Activated CD8-positive, alpha-beta memory T cell treated with anti-CD3 and anti-CD28 coated beads, Interleukin-2, amount 10 ng/mL, durations not matched to agents 7 days and 5 days (primary cell): ENCODE results near the gene DENND5B. TPM values are rescaled to one million over a fixed set of nuclear protein-coding genes. Genes with fewer than 3 reads are reported as not detected.

ENCODE experiments used
- ATAC-seq: fragments of 150-1000 bp; cut with Tn5 transposase; one replicate; pipeline ENCODE4 v1.10.0; 2021; ENCODE audit warnings: moderate library complexity
- CTCF ChIA-PET: fragments of 350-600 bp; sonication (Branson Sonifier 250); formaldehyde crosslinking; loops from one replicate; lab custom pipeline; 2021; ENCODE audit warnings: antibody characterized with exemption; lab: Charles Lee
- DNase-seq: peaks from one replicate; pipeline ENCODE4 v3.0.0-alpha.2; 2020
- H3K27ac Mint-ChIP-seq: one replicate; pipeline ENCODE4 v1.8.0; 2021; ENCODE audit warnings: mild to moderate bottlenecking, mixed read lengths
- H3K27me3 Mint-ChIP-seq: one replicate; pipeline ENCODE4 v1.8.0; 2021; ENCODE audit warnings: mixed read lengths
- H3K36me3 Mint-ChIP-seq: one replicate; pipeline ENCODE4 v1.8.0; 2021; ENCODE audit warnings: mild to moderate bottlenecking, mixed read lengths
- H3K4me1 Mint-ChIP-seq: one replicate; pipeline ENCODE4 v1.8.0; 2021; ENCODE audit warnings: mixed read lengths
- H3K4me3 Mint-ChIP-seq: one replicate; pipeline ENCODE4 v1.8.0; 2021; ENCODE audit warnings: mild to moderate bottlenecking, moderate library complexity, mixed read lengths
- H3K9me3 Mint-ChIP-seq: one replicate; pipeline ENCODE4 v1.8.0; 2022; ENCODE audit warnings: low read depth, mixed read lengths
- total RNA-seq, 2 experiments: library from RNA; stranded (reverse); gene quantifications; one replicate each; pipeline ENCODE4 v1.2.3, GENCODE V29; 2021

The DENND5B gene
- total RNA-seq, result under 1 TPM; 0.06 to 0.26 TPM

DNA sequence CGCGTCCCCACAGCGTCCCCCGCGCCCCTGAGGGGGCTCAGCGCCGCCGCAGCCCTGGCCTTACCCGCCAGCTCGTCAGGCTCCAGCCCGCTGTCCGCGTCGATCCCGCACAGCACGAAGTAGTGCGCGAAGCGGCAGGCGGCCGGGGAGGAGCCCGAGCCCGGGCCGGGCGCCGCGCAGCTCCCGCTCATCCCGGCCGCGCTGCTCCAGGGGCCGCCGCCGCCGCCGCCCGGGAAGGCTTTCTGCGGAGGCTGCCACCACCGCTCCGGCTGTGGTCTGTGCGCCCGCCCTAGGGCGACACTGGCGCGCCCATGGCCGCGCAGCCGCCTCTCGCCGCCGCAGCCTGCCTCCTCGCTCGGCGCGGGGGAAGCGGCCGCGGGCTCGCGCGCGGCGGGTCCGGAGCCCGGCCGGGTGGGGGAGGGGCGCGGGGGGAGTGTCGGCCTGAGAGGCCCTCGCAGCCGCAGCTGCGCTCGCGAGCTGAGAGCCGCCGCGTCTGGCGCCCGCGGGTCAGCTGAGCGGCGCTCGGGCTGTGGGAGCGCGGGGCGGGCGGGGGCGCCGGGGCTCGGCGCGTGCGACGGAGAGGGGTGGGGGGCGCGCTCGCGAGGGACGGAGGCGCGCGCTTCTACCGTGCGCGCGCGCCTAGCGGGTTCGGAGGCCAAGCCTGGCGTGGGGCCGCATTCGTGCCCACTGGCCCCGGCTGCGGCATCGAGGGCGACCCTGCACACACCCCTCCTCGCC is at the start of gene DENND5B:
DENND5B (minus strand) TSS at position 495 of the 738 bp plus-strand sequence; CDS start at position 191, 304 bp downstream.
- no peak for DNase-seq
- Mint-ChIP-seq H3K27me3 (peaks cover 53% of the 10 kb centered on the region), H3K9me3 (no peaks in the 10 kb centered on the region), H3K27ac (no peak within 1 kb of the TSS), H3K36me3 (no peaks in the 10 kb centered on the region), H3K4me1 (peaks cover 10% of the 10 kb centered on the region), H3K4me3 (peak within 1 kb of the TSS; percentile 62)
- CTCF ChIA-PET, result interaction anchor here (0.9 kb wide), 1 partner anchor 469 kb away, joined by 3 read pairs; no protein-coding TSS in a partner anchor
- peak; percentile 53 for ATAC-seq

DNA sequence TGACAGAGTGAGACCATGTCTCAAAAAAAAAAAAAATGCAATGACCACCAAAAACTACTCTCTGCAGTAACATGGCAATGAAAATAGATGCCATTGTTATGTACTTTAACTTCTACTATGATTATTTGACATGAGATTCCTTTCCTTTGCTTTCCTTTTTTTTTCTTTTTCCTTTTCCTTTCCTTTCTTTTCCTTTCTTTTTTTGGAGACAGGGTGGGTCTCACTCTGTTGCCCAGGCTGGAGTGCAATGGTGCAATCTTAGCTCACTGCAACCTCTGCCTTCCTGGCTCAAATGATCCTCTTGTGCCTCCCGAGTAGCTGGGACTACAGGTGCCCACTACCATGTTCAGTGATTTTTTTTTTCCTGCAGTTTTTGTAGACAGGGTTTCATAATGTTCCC is 43.7 kb upstream of the DENND5B start:
- H3K4me3 Mint-ChIP-seq, result no peak overlapping the region
- CTCF ChIA-PET, result interaction anchor here (2.4 kb wide), 1 partner anchor 231 kb away, joined by 20 read pairs; no protein-coding TSS in a partner anchor
- ATAC-seq (no peak), DNase-seq (no peak)
- no peaks in the 10 kb centered on the region for H3K36me3 Mint-ChIP-seq
- H3K9me3 Mint-ChIP-seq, result no peaks in the 10 kb centered on the region
- no peaks in the 10 kb centered on the region for H3K27me3 Mint-ChIP-seq
- H3K4me1 Mint-ChIP-seq, result peaks cover 5% of the 10 kb centered on the region
- no peak overlapping the region for H3K27ac Mint-ChIP-seq

DNA sequence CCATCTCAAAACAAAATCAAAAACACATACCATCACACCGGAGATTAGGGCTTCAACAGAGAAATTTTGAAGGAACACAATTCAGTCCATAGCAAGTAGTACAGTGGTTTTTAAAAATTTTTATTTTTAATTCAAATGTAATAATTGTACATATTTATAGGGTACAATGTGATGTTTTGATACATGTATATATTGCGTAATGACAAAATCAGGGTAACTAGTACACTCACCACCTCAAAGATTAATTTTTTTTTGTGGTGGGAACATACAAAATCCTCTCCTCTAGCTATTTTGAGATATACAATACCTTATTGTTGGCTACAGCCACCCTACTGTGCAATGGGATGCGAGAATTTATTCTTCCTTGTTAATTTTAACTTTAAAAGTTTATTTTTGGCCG is 42.5 kb upstream of the DENND5B start:
- ATAC-seq (no peak), DNase-seq (no peak)
- CTCF ChIA-PET, result no interaction called here
- peaks cover 5% of the 10 kb centered on the region for H3K4me1 Mint-ChIP-seq
- no peak overlapping the region for H3K4me3 Mint-ChIP-seq
- no peaks in the 10 kb centered on the region for H3K27me3 Mint-ChIP-seq
- H3K27ac Mint-ChIP-seq, result no peak overlapping the region
- no peaks in the 10 kb centered on the region for H3K36me3 Mint-ChIP-seq
- no peaks in the 10 kb centered on the region for H3K9me3 Mint-ChIP-seq

DNA sequence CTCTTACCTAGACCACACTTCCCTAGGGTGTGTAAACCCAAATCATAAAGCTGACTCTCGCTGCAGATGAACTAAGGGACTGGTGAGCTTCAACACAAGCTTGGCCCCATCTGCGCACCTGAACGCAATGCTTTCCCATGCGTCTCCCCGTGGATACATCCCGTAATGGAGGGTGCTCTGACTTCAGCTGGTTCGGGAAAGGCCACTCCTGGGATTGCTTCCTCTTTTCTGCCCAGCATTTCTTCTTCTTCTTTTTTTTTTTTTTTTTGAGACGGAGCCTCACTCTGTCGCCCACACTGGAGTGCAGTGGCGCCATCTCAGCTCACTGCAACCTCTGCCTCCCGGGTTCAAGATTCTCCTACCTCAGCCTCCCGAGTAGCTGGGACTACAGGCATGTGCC is 40.9 kb upstream of the DENND5B start:
- no peak overlapping the region for H3K27ac Mint-ChIP-seq
- no peaks in the 10 kb centered on the region for H3K36me3 Mint-ChIP-seq
- CTCF ChIA-PET, result no interaction called here
- H3K4me3 Mint-ChIP-seq, result no peak overlapping the region
- peaks cover 5% of the 10 kb centered on the region for H3K4me1 Mint-ChIP-seq
- ATAC-seq (no peak), DNase-seq (no peak)
- H3K27me3 Mint-ChIP-seq, result no peaks in the 10 kb centered on the region
- no peaks in the 10 kb centered on the region for H3K9me3 Mint-ChIP-seq

DNA sequence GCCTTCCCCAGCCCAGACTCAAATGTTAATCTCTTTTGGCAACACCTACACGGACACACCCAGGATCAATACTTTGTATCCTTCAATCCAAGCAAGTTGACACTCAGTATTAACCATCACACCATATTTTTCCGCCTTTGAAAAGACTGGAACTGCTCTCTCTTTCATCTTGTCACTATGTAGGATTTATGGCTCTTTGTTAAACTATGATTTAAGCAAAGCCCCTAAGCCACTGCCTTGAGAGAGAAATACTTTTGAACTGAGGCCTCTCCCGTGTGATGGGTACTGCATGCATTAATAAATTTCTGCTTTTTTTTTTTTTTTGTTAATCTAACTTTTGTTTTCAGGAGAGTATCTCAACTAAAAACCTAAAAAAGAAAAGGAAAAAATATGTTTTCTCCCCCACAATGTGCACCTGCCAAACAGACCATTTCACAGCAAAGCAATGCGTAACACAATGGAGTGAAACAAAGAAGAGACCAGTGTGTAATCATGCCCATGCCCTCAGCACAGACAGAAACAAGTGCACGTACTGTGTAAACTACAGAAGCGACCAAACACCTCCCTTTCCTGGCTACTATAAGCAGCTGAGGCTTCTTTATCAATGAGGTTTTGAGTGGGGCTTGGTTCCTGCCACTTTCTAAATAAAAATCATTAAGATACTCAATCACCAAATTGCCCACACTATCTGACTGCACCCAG is 40.2 kb upstream of the DENND5B start:
- Mint-ChIP-seq H3K4me3 (no peak overlapping the region), H3K36me3 (no peaks in the 10 kb centered on the region), H3K4me1 (no peaks in the 10 kb centered on the region), H3K9me3 (no peaks in the 10 kb centered on the region), H3K27me3 (no peaks in the 10 kb centered on the region), H3K27ac (no peak overlapping the region)
- no peak for ATAC-seq
- DNase-seq, result no peak
- CTCF ChIA-PET, result no interaction called here

DNA sequence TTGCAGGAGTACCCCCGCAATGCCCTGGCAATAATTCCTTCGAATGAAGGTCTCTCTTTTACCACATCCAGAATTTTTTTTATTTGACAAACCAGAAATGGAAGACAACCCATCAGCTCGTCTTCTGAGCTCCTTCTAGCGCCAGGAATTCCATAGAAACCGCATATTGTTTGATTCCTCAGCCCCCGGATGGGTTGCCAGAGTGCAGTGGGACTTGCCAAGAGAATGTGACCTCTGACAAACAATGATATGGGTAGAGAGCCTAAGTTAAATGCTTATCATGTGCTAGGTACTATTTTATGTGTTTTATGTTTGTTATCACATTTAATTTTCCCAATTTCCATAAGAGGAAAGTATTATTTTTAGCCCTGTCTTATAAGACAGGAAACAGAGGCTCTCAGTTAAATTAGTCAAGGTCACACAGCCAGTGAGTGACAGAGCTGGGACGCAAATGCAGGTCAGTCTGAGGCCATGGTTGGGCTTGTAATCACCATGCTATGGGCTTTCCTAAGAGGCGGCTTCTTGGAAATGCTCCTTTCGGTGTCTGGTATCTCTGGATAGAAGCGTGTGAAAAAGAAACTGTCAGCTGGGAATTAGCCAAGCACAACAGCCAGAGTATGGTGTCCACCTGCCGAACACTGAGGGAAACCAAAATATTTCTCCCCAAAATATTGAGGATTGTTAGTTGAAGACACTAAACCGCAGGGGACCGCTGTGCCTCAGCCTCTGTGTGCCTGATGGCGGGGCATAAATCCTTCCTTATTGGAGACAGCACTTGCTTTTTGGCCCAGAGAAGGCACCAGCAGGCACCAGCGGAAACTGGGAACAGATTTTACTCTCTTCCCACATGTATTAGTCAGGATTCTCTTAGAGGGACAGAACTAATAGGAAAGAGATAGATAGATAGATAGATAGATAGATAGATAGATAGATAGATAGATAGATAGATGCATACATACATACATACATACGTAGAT is 39.1 kb upstream of the DENND5B start:
- no peak for ATAC-seq
- Mint-ChIP-seq H3K27ac (no peak overlapping the region), H3K36me3 (no peaks in the 10 kb centered on the region), H3K4me1 (no peaks in the 10 kb centered on the region), H3K4me3 (no peak overlapping the region), H3K27me3 (no peaks in the 10 kb centered on the region), H3K9me3 (no peaks in the 10 kb centered on the region)
- DNase-seq, result no peak
- CTCF ChIA-PET, result interaction anchor here (0.6 to 0.9 kb wide), 2 partner anchors 227 to 1036 kb away, joined by 3 to 4 read pairs; no protein-coding TSS in a partner anchor

DNA sequence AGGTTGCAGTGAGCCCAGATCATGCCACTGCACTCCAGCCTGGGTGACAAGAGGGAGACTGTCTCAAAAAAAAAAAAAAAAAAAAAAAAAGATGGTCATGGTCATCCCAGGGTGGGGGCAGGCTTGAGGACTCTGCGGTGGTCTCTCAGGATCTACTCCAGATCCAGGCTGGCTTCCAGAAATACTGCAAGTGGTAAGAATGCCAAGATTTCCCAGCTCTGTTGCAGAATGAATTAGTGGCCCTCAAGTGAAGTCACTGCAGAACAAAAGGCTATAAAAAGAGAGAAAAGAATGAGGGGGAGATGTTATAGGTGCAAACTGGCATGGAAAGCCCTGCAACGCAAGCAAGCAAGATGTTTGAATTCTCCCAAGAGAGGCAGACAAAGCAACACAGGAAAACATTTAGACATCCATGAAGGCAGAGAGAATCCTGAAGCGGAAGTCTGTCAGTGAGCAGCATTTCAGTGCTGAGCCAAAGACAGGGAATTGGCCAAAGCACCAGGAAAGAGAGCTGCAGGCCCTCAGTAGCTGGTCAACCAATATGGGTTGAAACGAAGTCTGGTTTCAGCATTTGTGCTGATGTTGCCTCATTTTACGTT is 36.6 kb upstream of the DENND5B start:
- DNase-seq (no peak), ATAC-seq (no peak)
- Mint-ChIP-seq H3K4me1 (no peaks in the 10 kb centered on the region), H3K36me3 (no peaks in the 10 kb centered on the region), H3K4me3 (no peak overlapping the region), H3K27ac (no peak overlapping the region), H3K27me3 (no peaks in the 10 kb centered on the region), H3K9me3 (no peaks in the 10 kb centered on the region)
- CTCF ChIA-PET, result interaction anchor here (0.6 kb wide), 1 partner anchor 21 kb away, joined by 3 read pairs; no protein-coding TSS in a partner anchor

DNA sequence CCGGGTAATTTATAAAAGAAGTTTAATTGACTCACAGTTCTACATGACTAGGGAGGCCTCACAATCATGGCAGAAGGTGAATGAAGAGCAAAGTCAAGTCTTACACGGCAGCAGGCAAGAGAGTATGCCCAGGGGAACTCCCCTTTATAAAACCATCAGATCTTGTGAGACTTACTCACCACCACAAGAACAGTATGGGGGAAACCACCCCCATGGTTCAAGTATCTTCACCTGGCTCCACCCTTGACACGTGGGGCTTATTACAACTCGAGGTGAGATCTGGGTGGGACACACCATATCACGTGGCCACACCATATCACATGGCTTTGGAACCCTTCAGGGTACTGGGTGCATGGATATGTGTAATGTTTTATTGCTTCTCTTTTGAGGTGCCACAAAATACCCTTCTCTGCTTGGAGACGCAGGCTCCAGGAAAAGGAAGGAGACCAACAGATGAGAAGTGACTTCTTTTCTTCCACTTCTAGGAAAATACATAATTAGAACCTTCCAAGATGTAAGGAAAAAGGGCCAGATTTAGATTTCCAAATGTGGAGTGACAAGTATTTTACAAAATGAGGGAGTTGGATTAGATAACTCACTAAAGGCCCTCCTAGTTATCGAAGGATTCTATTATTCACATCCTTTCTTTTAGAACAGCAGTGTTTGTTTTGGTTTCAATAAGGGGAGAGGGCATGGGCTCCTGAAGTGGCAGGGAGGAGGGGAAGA is 35.5 kb upstream of the DENND5B start:
- H3K4me1 Mint-ChIP-seq, result no peaks in the 10 kb centered on the region
- DNase-seq, result no peak
- CTCF ChIA-PET, result interaction anchor here (0.6 kb wide), 1 partner anchor 20 kb away, joined by 3 read pairs; no protein-coding TSS in a partner anchor
- no peaks in the 10 kb centered on the region for H3K27me3 Mint-ChIP-seq
- no peaks in the 10 kb centered on the region for H3K36me3 Mint-ChIP-seq
- H3K9me3 Mint-ChIP-seq, result no peaks in the 10 kb centered on the region
- H3K4me3 Mint-ChIP-seq, result no peak overlapping the region
- ATAC-seq, result no peak
- H3K27ac Mint-ChIP-seq, result no peak overlapping the region

DNA sequence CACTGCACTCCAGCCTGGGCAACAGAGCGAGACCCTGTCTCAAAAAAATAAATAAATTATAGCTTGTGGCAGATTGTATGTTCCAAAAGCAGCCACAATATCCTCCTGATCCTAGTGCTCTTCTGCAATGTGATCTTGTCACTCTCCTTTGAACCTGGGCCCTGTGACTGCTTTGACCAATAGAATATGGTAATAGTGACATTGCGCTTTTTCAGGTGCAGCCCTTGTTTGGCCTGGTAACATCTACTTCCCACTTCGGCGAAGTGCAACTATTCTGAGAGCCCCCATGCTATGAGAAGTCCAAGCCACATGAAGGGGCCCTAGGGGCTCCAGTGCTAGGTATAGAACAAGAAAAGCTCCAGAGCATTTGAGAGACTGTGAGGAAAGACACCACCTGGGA is 31.1 kb upstream of the DENND5B start:
- no peaks in the 10 kb centered on the region for H3K36me3 Mint-ChIP-seq
- ATAC-seq, result no peak
- H3K27me3 Mint-ChIP-seq, result peaks cover 13% of the 10 kb centered on the region
- DNase-seq, result no peak
- CTCF ChIA-PET, result no interaction called here
- no peaks in the 10 kb centered on the region for H3K9me3 Mint-ChIP-seq
- peaks cover 6% of the 10 kb centered on the region for H3K4me1 Mint-ChIP-seq
- no peak overlapping the region for H3K4me3 Mint-ChIP-seq
- H3K27ac Mint-ChIP-seq, result no peak overlapping the region

DNA sequence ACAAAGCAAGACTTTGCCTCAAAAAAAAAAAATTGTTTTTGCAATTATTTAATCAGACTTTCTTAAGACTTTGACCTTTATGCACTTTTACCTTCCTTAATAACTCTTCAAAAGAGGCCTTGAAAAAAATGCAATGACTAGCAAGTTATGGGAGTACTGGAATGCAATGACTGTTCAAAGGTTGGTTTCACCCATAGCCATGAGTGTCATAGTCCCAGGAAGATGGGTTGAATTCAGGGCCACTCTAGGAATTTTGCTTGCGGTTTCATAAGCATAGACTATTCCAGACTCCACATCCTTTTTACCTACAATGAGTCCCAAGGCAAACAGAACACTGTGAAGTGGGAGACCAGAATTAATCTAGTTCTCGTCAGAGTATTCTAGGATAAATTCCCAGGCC is 29.4 kb upstream of the DENND5B start:
- Mint-ChIP-seq H3K9me3 (no peaks in the 10 kb centered on the region), H3K27me3 (peaks cover 13% of the 10 kb centered on the region), H3K4me1 (peaks cover 6% of the 10 kb centered on the region), H3K27ac (no peak overlapping the region), H3K36me3 (no peaks in the 10 kb centered on the region), H3K4me3 (no peak overlapping the region)
- DNase-seq, result no peak
- CTCF ChIA-PET, result no interaction called here
- no peak for ATAC-seq

DNA sequence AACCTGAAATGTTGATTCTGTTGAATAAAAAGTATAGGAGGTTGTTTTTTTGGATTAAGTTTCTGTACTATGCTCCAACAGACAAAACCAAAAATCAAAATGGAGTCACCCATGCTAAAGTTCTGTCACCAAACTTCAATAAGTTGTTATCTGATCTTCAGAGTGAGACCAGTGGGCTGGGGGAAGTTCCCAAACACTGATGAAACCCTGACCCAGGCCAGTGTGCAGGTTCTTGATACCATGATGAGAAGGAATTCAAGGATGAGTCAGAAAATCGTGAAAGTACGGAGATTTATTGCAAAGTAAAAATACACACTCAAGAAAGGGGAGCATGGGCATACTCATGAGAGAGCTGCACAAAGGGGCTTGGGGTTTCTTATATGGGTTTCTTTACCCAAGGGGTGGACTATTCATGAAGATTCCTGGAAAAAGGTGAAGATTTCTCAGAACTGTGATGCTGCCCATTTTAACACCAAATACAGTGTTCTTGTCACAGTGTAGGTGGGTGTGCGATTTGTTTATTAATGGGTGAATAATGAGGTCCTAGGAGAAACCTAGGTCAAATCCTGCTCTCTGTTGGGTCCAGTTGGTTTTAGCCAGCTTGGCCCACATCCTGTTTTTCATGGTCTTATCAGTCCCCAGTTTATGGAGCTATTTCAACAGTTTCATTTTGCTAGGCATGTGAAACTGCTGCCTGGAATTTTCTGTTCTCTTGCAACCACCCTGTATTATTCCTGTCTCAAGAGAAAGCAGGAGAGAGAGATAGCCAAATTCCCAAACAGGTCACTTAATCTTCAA is 27.5 kb upstream of the DENND5B start:
- H3K27ac Mint-ChIP-seq, result no peak overlapping the region
- no peaks in the 10 kb centered on the region for H3K36me3 Mint-ChIP-seq
- no peak overlapping the region for H3K4me3 Mint-ChIP-seq
- ATAC-seq (no peak), DNase-seq (no peak)
- peaks cover 6% of the 10 kb centered on the region for H3K4me1 Mint-ChIP-seq
- H3K27me3 Mint-ChIP-seq, result peaks cover 13% of the 10 kb centered on the region
- no peaks in the 10 kb centered on the region for H3K9me3 Mint-ChIP-seq
- CTCF ChIA-PET, result no interaction called here

DNA sequence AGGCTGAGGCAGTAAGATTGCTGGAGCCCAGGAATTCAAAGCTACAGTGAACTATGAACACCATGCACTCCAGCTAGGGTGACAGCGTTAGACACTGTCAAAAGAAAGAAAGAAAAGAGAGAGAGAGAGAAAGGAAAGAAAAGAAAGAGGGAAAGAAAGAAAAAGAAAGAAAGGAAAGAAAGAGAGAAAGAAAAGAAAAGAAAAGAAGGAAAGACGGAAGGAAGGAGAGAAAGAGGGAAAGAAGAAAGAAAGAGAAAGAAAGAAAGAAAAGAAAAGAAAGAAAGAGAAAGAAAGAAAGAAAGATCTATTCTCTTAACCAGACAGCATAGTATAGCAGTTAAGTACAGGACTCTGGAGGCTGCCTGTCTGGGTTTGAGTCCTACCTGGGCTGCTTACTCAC is 21.9 kb upstream of the DENND5B start:
- peaks cover 4% of the 10 kb centered on the region for H3K9me3 Mint-ChIP-seq
- no peak overlapping the region for H3K4me3 Mint-ChIP-seq
- CTCF ChIA-PET, result no interaction called here
- H3K36me3 Mint-ChIP-seq, result no peaks in the 10 kb centered on the region
- no peaks in the 10 kb centered on the region for H3K4me1 Mint-ChIP-seq
- no peaks in the 10 kb centered on the region for H3K27me3 Mint-ChIP-seq
- ATAC-seq (no peak), DNase-seq (no peak)
- H3K27ac Mint-ChIP-seq, result no peak overlapping the region
